CD4-positive, alpha-beta T cell treated with Interleukin-10 for 1 hour (primary cell): ENCODE results near the gene EME2.

Experiments used
- DNase-seq: peaks from one replicate; pipeline ENCODE4 v3.0.0-alpha.2; 2020

EME2 gene

GRCh38 chr16:1820946-1821290 is 48.3 kb downstream of the EME2 start:
- no peak for DNase-seq

GRCh38 chr16:1821861-1822611 is 49.4 kb downstream of the EME2 start:
- DNase-seq, result no peak

- no peak for DNase-seq
Observed at GRCh38 chr16:1822801-1823200, 50.2 kb downstream of the EME2 start.

GRCh38 chr16:1823821-1824220 is 51.2 kb downstream of the EME2 start:
- DNase-seq, result no peak

GRCh38 chr16:1825381-1825863 is 52.8 kb downstream of the EME2 start:
- DNase-seq, result no peak
